ENCODE results near the gene KCTD10.
"Not testable (repeated sequence)": the region's sequence is repeated elsewhere in the genome, so short reads cannot be mapped to it uniquely, and the experiment has no call there.

Gene KCTD10

DNA sequence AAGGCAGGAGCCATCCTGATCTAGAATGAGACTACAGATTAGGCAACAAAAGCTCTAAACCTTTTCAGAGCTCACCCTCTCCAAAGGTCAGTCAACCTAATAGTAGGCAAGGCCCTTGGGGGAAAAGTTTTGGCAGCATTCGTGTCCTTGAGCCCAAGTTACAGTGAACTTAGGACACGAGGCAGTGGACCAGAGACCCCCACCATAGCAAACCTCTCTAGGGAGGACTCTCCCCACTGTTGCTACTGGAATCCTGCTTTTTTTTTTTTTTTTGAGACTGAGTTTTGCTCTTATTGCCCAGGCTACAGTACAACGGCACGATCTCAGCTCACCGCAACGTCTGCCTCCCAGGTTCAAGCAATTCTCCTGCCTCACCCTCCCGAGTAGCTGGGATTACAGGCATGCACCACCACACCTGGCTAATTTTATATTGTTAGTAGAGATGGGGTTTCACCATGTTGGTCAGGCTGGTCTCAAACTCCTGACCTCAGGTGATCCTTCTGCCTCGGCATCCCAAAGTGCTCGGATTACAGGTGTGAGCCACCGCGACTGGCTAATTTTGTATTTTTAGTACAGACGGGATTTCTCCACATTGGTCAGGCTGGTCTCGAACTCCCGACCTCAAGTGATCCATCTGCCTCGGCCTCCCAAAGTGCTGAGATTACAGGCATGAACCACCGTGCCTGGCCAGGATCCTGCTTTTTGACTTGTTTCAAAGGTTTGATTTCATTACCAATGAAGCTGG, 3.4 kb downstream of the KCTD10 start:
- DNase-seq (ENCODE audit: low read depth) = not testable (repeated sequence)

DNA sequence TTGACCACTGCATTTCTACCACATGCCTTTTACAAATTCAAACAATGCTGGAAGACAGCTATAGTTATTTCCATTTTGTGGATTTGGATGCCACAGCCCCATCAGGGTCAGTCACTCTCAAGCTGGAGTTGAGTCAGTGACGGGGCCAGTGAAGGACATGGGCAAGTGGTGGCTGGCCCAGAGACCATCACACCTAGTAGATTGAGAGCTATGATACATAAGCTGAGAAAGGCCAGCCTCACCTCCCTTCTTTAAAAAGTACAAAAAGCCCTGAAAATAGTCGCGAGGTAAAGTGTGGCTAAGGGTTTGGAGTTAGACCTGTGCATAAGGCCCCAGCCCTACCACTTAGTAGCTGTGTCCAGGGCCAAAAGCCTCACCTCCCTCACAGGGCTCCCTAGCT, 4.1 kb downstream of the KCTD10 start:
- no peak for DNase-seq (ENCODE audit: low read depth)

DNA sequence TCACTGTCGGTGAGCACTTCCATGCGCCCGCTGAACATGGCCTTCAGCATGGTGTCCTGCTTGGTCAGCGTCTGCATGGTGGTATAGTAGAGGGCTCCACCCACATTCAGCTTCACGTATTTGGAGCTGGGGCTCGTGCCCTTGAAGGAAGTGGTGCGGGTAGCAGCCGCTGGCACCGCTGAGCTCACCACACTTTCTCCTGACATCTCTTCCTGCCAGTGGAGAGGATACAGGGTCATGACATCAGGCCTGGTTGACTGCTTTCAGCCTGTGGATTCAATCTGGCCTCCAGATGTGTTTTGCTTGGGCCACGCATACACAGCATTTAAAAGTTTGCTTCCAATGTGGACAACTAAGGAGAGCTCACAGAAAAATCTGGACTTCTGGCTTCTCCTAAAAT, 7.6 kb downstream of the KCTD10 start:
- DNase-seq (ENCODE audit: low read depth) = no peak

DNA sequence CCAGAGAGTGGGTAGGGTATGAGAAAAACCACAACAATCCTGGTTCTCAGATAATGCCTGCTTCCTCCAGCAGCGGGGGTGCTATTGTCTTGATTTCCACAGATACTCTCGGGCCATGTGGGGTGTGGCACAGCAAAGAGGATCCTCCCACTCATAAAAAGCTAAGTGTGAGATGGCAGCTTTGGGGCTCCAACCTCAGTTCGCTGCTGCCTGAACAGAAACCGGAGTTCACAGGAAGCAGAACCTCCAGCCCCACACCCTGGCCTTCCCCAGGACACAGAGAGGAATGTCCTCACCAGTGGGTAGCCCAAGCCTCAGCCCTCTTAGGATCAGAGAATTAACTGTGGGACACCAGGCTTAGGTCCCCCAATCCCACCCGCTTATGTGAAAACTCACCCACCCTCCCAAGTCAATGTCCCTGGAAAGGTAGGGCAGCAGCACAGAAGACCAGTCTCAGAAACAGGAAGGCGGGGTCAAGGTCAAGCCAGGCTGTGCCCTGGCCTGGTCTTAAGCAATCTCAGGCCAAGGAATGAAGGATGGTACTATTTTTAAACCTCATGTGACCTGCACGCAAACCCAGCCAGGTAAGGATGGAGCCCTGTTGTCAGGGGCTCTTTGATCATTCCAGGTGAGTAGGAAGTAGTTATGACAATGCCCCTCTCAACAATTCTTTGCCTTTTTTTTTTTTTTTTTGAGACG, 9.0 kb downstream of the KCTD10 start:
- DNase-seq (ENCODE audit: low read depth) = no peak

DNA sequence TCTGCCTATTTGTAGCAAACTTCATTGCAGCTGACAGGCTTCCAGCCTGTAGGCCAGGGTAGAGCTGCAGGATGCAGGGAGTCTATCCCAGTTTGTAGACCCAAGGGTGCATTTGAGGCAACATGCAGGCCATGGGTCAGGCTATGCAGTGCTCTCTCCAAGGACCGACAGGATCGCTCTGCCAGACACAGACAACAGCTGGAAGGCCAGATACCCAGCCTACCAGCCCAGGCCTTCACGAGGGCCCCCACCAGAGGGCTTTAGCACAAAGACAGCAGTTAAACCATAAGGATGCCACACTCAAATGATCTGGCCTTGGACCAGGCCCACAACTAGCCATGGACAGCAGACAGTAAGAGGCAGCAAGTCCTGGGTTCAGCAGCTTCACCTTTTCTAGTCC, 10.3 kb downstream of the KCTD10 start:
- DNase-seq (ENCODE audit: low read depth) = no peak

DNA sequence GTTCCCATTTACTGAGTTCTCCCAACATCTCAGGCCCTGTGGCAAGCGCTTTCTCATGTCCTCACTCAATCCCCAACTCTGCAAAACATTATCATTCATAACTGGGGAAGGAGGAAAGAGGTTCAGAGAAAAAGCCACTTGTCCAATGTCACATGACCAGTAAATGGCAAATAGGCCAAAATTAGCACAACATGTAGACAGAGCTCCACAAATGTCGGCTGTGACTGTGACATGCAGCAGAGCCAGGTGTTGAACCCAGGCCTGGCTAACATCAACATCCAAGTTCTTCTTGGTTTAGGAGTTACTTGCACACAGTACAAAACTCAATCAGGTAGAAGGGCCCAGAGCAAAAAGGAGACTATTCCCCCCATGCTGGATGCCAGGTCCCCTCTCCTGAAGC, 10.8 kb downstream of the KCTD10 start:
- DNase-seq (ENCODE audit: low read depth) = no peak

DNA sequence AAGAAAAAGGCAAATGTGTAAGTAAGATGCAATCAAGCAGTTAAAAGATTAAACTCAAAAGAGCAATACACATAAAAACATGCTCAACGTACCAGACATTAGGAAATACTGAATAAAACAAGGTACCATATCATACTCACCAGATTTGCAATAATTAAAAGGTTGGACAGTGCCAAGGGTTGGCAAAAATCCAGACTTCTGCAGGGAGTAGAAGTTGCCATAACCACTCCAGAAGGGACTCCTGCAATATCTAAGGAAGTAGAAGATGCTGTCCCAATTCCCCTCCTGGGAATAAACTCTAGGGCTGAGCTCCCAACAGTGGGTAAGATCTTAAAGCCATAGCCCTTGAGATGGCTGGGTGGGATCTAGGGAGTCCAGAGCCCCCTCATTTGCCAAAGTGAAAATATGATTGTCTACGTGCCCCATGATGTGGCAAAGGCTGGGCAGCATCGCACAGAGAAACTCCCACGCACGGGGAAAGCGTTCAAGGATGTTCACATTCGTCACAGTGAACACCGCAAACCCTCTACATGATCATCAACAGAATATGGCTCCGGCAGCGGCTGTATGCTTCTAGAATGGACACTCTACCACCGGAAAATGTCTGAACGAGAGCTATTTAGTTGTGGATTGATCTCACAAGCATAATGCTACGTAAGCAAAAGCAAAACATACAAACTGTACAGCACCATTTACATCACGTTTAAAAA, 12.3 kb downstream of the KCTD10 start:
- no peak for DNase-seq (ENCODE audit: low read depth)

DNA sequence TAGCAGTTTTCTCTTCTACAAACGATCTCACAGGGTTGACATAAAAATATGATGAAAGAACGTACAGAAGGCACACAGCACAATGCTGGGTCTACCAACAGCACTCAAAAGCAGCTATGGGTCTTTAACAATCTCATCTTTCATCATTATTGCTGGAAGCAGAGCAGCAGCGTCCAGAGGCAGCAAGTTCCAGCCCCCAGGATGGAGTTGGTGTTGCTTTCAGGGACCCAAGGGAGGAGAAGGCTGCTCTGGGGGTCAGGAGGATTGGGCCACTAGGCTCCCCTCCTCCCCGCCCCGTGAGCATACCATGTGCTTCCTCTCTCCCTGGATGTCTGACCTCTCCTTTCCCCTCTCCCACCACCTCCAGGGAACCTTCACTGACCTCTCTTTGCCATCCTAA, 13.3 kb downstream of the KCTD10 start:
- no peak for DNase-seq (ENCODE audit: low read depth)

DNA sequence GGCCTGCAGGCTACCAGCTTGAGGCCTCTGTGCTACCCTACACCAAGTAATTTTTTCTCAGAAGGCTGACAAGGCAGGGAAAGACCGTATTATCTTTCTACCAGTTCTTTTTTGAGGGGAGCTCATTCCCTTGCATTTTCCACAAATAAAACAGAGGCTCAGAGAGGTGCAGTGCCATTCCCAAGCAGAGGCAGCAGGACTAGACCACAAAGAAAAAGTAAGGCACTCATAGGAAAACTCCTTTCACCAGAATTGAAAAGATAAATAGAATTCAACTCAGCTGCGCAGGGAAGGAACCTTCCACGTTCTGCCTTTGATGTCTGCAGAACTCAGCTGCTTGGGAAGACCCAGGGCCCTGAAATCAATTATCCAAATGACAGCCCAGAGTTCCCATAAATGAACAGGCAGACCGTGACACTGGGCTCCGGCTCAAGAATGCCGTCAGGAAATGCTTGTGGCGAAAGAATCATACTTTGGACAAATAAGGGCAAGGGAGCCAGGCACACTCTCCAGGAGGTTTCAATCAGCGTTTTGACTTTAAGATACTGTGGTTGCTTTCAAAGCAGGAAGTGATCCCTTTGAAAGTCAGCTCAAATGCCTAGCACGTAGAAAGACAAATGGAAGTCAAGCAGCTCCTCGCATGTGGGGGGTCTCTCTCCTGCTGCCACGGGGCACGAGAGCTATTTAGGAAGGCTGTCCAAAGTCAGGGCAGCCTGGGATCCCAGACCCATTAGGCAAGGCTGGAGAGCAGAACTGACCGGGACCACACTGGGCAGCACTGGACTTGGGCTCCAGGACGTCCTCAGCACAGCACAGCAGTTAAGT, 14.0 kb downstream of the KCTD10 start:
- no peak for DNase-seq (ENCODE audit: low read depth)

DNA sequence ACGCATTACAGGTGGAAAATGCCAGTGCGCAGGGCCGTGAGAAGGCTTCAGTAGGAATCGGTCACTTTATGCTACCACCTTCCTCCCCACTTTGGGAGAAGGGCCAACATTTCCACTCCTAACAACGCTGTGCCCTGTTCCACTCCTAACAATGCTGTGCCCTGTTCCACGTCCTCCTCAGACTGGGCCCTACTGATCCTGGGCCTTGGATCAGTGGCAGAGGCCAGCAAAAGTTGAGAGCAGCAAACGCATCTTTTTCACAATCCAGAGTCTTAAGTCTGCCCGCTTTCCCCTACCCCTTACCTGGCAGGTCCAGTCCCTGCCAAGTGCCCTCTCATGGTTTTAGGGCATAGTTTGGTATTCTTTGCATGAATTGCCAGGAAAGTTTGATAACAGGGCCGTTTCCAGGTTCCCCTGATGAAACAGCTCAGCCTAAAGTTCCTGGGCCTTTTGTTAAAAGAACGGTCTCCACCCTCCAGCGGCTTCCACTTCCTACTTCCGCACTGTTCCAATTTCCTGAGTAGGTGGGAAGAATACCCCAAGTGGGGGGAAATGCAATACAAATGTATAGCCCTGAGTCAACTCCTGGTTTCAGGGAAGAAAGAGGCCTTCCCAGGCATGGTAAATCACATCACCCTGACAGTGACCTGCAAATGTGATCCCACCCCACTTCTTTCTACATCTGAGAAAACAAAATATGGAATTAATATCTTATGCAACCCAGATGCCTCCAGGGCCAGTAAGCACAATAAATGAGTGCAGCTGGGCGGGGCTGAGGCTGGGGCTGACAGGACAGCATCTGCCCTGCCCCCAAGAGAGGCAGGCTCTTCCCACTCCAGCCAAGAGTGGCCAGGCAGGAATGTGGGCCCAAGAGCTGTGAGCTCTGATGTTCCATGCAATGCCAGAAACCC, 15.0 kb downstream of the KCTD10 start:
- DNase-seq (ENCODE audit: low read depth) = no peak

DNA sequence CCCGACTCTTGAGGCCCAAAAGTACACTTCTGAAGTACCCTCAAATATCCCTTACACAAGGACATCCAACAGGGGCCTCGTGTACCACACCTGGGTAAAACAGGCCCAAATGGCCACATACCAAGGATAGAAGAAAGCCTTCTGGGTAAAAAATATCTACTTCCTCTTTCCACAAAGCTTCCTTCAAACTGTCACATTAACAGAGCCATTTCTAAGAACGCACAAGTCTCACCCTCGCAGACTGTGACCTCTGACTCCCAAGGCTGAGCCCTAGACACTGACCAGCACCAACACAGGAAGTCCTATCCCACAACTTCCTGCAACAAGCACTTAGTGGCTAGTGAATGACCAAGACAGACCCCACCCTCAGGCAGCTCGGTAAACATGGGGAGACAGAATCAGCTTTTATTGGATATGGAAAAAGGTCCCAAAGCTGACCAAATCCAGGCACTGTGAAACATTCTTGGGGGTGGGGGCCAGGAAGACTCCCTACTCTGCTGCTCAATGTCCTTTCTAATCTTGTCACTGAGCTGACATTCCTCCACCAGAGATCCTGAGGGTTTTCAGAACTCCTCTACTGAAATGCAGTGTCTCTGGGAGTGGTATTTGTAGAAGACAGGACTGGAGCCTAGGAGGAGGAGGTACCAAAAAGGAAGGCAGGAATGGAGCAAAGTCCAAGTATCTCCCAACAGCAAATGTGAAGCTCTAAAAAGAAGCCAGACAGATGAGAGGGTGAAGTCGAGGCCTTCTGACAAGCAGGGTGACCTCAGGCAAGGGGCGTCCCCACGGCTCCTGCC, 15.9 kb downstream of the KCTD10 start:
- DNase-seq (ENCODE audit: low read depth) = no peak

DNA sequence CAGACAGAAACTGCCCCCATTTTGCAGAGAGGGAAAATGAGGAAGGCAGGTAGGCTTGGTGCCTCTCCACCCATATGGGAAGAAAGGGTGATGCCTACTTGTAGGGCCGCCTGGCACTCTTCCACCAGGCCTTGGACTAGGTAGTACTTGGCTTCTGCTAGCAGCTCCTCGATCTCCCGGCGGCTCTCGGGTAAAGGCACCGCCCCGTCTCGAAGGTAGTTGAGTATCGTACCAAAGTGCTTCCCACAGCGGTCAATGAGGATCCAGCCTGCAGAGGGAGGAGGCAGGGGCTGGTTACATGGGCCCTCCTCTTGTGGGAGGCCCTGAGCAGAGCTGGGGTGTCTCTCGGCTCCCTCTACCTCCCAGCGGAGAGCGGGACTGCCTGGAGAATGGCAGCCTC, 16.6 kb downstream of the KCTD10 start:
- DNase-seq (ENCODE audit: low read depth) = no peak

DNA sequence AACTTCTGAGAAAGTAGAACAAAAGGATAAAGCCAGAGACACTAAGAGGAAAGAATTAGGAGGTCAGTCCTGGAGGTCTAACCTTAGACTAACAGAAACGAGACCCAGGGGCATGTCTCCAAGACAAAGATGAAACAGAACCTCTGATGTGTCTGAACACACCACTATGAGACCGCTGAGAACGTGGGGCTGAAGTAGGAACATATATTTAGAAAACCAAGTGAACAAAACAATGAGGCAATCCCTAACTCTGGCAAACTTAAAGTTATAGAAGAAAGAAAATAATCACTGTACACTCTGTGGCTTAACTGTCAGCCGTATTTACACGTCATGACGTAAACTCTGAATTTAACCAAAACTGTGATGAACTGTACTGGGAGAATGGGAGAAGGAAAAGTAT, 17.9 kb downstream of the KCTD10 start:
- no peak for DNase-seq (ENCODE audit: low read depth)

DNA sequence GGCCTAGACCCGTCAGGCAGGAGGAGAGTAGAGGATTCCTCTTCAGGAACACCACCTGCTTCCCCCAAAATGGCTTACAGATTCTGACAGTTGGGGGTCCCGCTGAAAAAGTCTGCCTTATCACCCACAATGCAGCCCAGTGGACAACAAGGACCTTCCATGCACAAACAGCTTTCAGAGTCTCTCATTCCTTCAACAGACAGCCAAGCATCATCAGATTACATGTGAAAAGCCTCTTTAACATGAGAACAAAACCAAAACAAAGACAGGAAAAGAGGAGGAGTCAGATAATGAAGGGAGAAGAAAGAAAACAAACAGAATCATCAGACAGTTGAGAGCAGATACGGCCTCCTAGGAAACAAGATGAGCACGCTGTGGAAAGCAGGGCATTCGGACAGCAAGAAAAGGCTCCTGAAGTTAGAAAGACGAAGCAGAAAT, 18.3 kb downstream of the KCTD10 start:
- no peak for DNase-seq (ENCODE audit: low read depth)

DNA sequence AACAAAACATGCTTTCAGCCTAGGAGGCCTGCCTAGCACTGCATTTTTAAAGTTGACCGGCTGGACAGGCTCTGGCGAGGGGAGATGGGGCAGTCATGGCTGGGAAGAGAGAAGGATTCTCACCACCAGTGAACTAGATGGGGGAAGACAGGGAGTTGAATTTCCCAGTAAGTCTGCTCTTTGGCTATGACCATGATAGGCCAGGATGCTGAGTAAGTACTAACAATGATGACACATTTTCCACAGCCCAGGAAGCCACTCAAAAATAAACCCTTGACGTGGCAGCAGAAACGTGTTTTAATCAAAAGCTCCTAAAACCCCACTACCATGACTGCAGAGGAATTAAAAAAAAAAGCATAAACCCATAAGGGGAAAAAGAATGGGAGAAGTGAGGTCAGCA, 19.0 kb downstream of the KCTD10 start:
- DNase-seq (ENCODE audit: low read depth) = no peak

DNA sequence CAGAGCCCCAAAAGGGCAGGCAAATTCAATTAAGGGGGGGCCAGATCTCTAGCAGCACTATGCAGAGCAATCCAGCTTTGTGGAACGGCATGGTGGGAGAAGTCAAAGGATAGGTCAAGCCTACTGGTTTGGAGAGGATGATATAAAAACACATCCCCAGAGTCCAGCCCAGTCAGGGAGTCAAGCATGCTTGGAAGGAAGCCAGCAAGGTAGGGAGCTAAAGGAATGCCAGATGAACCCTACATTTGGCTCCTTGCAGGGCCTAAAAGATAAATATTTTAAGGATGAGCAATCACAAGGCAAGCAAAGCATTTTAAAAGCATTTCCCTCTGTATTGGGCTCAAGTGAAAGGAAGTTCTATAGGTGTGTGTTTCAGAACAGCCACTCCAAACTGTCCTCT, 21.4 kb downstream of the KCTD10 start:
- DNase-seq (ENCODE audit: low read depth) = no peak

DNA sequence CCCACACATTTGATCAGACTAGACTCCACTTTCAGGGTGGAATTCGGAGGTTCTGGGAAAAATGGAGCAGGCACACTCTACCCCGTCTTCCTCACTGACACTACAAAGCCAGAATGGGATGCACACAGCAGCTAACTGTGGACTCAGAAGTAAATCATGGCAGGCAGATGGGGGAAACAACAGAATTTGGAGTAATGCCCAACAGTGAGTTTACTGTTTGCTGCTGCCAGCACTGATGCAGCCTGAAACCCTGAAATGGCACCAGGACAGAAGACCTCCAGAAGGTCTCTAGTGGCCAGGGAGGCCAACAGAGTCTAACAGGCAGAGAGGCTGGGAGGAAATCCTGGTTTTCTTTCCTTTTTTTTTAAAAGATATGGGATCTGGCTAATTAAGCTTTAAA, 24.6 kb downstream of the KCTD10 start:
- DNase-seq (ENCODE audit: low read depth) = no peak

DNA sequence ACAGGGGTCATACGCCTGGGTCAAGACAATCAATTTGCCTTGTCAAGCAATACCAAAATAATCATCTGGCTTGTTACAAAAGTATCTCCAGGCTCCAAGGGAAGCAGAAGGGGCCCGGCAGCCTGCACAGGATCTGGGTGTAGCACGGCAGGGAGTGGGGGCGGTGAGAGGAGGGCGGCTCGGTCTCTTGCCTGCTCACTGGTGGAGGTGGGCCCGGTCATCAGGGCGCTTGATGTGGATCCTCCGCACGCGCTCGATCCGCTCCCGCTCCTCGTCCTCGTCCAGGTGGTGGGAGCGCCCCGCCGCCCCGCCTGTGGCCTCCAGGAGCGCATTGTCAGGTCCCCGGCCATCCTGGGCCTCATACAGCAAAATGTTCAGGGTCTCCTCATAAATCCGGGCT, 25.7 kb downstream of the KCTD10 start:
- DNase-seq (ENCODE audit: low read depth) = no peak

DNA sequence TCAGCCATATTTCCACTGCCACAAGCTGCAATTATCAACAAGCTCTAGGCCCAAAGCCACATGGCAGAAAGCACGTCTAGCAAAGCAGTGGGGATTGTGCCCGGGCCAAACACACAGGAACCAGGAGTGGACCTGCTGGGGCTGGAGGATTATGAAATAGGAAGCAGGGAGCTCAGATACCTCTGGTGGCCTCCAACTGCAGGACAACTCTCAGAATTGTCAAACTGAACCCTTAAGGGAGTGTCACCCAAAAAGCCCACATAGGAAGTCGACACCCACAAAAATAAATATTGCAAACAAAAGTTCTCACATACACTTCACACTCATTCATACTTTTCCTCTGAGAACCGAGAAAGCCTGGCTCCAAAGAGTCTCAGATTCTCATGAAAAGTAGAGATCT, 26.1 kb downstream of the KCTD10 start:
- no peak for DNase-seq (ENCODE audit: low read depth)

DNA sequence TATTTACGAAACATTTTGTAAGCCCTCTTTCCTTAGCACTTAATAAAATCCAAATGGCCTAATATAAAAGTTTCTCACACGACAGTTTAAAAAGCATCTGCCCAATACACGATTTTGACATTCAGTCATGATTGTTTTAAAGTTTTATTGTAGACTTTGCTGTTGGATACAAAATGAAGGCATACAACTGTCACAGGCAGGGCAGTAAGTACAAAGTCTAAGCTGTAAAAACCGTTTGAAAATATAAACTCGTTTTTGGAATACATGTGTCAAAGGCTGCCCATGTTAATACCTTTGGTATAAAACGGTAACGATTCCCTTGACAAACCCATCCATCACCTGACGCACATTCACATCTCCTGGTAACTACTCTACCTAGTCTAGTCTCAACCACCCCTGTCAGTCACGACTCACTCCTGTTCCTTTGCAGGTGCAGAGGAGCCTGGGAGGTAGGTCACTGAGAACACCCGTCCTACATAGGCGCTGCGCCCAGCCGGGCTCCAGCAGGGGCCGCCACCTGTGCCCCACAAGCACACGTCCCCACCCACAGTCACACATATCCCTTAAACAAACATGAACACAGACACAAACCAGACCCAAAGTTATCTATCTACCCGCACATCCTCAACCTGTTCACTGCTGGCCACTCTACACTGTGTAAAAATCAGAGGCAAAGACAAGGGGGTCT, 27.1 kb downstream of the KCTD10 start:
- no peak for DNase-seq (ENCODE audit: low read depth)

All from activated T-helper 1 cell treated with Interleukin-2 at 50 U/mL for 16 hours (primary cell).